SH-SY5Y (cell line): Measurements from ENCODE around the gene TRIM24.

Experiments
- GATA2 ChIP-seq: IDR thresholded peaks from 2 replicates; pipeline ENCODE4 v1.6.1; 2011; ENCODE audit warnings: mild to moderate bottlenecking, low read depth, low read length
- GATA3 ChIP-seq: IDR thresholded peaks from 2 replicates; pipeline ENCODE4 v1.6.1; 2011; ENCODE audit warnings: low read depth, mild to moderate bottlenecking, low read length, moderate library complexity

DNA sequence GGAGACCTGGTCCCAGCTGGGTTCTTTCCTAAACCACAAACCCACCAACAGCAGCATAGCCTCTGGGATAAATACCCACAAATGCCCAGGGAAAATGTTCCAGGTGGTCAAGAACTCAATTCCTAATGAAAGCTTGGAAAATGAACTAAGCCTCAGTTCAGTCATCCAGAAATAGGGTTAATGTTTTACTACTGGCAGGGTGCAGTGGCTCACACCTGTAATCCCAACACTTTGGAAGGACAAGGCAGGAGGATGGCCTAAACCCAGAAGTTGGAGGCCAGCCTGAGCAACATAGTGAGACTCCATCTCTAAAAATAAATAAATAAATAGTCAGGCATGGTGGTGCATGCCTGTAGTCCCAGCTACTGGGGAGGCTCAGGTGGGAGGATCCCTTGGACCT, 158.9 kb downstream of the TRIM24 start:
- TF ChIP-seq GATA3 (no peak), GATA2 (no peak)
